HL-60 (cell line): ENCODE data around the gene AP5M1.
"Not testable (repeated sequence)": the region's sequence is repeated elsewhere in the genome, so short reads cannot be mapped to it uniquely, and the experiment has no call there.

Experiments
- DNase-seq, 2 experiments: peaks; one replicate each; pipeline ENCODE4 v3.0.0-alpha.2; 2010 to 2020; ENCODE audit warnings: low read depth in 1 of 2, low spot score in 1 of 2
- H3K27ac ChIP-seq: fragments of 250-450 bp; sonication (Bioruptor Pico); replicated peaks from 2 replicates; pipeline ENCODE4 v1.5.1; 2020; ENCODE audit warnings: mild to moderate bottlenecking, moderate library complexity
- H3K27me3 ChIP-seq: fragments of 250-450 bp; sonication (Bioruptor Pico); 2 replicates; pipeline ENCODE4 v1.5.1; 2021; ENCODE audit warnings: mild to moderate bottlenecking, moderate library complexity; ENCODE audit not compliant: insufficient read depth, poor library complexity, severe bottlenecking
- H3K4me3 ChIP-seq: replicated peaks from 2 replicates; pipeline ENCODE4 v1.5.1; 2011; ENCODE audit warnings: mild to moderate bottlenecking, control low read depth, low read length; ENCODE audit not compliant: insufficient read depth
- GABPA ChIP-seq: IDR thresholded peaks from 2 replicates; pipeline ENCODE4 v1.6.1; 2012; ENCODE audit warnings: low read depth
- POLR2AphosphoS5 ChIP-seq: IDR thresholded peaks from 2 replicates; pipeline ENCODE4 v1.6.1; 2012; ENCODE audit warnings: low read depth
- SPI1 ChIP-seq: IDR thresholded peaks from 2 replicates; pipeline ENCODE4 v1.6.1; 2012; ENCODE audit warnings: low read depth, mild to moderate bottlenecking, borderline replicate concordance
- TF ChIP-seq, protein P1 (sequence below): IDR thresholded peaks from 2 replicates; pipeline ENCODE4 v1.6.1; 2012; ENCODE audit warnings: low read depth; ENCODE audit not compliant: insufficient replicate concordance
- TF ChIP-seq, protein P2 (sequence below): IDR thresholded peaks from one replicate; pipeline ENCODE4 v1.5.1; 2011; ENCODE audit warnings: low read length, control low read depth, inconsistent platforms; ENCODE audit not compliant: insufficient read depth

Gene AP5M1

DNA sequence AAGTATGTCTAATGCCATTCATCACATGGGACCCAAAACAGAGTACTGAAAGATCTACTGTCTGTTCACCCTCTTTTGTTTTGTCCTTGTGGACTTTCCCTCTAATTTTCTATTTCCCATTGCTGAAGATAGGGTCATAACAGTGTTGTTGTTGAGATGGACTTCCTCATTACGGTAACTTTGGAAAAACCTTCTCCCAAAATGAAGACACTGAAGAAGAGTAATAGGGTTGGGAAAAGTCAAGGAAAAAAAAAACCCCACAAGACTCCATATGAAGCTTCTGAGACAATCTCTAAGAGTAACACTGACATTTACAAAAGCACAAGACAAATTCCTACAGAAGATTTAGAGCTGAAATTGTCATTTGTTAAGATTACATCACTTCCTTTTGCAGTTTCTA, 36.8 kb upstream of the AP5M1 start:
- no peaks in the 10 kb centered on the region for H3K27me3 ChIP-seq
- no peak overlapping the region for H3K27ac ChIP-seq
- TF ChIP-seq SPI1: peak; percentile 31; the same call in 1 of the 2 replicates
- TF ChIP-seq, protein P1, sequence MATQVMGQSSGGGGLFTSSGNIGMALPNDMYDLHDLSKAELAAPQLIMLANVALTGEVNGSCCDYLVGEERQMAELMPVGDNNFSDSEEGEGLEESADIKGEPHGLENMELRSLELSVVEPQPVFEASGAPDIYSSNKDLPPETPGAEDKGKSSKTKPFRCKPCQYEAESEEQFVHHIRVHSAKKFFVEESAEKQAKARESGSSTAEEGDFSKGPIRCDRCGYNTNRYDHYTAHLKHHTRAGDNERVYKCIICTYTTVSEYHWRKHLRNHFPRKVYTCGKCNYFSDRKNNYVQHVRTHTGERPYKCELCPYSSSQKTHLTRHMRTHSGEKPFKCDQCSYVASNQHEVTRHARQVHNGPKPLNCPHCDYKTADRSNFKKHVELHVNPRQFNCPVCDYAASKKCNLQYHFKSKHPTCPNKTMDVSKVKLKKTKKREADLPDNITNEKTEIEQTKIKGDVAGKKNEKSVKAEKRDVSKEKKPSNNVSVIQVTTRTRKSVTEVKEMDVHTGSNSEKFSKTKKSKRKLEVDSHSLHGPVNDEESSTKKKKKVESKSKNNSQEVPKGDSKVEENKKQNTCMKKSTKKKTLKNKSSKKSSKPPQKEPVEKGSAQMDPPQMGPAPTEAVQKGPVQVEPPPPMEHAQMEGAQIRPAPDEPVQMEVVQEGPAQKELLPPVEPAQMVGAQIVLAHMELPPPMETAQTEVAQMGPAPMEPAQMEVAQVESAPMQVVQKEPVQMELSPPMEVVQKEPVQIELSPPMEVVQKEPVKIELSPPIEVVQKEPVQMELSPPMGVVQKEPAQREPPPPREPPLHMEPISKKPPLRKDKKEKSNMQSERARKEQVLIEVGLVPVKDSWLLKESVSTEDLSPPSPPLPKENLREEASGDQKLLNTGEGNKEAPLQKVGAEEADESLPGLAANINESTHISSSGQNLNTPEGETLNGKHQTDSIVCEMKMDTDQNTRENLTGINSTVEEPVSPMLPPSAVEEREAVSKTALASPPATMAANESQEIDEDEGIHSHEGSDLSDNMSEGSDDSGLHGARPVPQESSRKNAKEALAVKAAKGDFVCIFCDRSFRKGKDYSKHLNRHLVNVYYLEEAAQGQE: no peak
- TF ChIP-seq GABPA: no peak
- TF ChIP-seq, protein P2, sequence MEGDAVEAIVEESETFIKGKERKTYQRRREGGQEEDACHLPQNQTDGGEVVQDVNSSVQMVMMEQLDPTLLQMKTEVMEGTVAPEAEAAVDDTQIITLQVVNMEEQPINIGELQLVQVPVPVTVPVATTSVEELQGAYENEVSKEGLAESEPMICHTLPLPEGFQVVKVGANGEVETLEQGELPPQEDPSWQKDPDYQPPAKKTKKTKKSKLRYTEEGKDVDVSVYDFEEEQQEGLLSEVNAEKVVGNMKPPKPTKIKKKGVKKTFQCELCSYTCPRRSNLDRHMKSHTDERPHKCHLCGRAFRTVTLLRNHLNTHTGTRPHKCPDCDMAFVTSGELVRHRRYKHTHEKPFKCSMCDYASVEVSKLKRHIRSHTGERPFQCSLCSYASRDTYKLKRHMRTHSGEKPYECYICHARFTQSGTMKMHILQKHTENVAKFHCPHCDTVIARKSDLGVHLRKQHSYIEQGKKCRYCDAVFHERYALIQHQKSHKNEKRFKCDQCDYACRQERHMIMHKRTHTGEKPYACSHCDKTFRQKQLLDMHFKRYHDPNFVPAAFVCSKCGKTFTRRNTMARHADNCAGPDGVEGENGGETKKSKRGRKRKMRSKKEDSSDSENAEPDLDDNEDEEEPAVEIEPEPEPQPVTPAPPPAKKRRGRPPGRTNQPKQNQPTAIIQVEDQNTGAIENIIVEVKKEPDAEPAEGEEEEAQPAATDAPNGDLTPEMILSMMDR: no peak
- H3K4me3 ChIP-seq: no peak overlapping the region
- no peak for DNase-seq

DNA sequence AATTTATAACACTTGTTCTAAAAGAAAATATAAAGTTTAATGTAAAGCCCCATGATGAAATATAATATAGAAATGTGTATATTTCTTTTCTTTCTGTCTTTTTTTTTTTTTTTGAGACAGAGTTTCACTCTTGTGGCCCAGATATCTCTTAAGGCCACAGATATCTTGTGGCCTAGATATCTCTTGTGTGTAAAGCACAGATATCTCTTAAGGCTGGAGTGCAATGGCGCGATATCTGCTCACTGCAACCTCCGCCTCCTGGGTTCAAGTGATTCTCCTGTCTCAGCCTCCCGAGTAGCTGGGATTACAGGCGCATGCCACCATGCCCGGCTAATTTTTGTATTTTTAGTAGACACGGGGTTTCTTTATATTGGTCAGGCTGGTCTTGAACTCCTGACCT, 28.7 kb upstream of the AP5M1 start:
- H3K4me3 ChIP-seq, H3K27ac ChIP-seq, DNase-seq, H3K27me3 ChIP-seq: not testable (repeated sequence)

DNA sequence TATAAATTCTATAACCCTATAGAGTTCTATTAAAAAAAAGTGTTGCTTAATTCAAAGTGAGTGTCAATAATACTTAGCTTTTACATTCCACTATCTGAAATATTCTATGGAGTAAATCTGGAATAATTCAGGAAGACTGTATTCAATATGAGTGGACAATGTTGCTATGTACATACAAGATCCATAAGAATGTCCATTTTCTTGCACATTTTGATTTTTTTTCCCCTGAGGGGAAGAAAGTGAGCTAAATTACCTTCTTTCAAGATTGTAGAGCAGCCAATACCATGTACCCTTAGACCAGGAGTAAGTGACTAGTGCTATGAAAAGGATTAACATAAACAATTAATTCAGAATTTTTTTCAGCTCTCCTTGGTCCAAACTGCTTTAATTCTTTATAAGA, 25.5 kb upstream of the AP5M1 start:
- Histone ChIP-seq H3K27ac (no peak overlapping the region), H3K27me3 (no peaks in the 10 kb centered on the region), H3K4me3 (no peak overlapping the region)
- TF ChIP-seq SPI1 (no peak), POLR2AphosphoS5 (no peak), GABPA (no peak)
- TF ChIP-seq, protein P2: no peak
- TF ChIP-seq, protein P1: no peak
- no peak for DNase-seq

DNA sequence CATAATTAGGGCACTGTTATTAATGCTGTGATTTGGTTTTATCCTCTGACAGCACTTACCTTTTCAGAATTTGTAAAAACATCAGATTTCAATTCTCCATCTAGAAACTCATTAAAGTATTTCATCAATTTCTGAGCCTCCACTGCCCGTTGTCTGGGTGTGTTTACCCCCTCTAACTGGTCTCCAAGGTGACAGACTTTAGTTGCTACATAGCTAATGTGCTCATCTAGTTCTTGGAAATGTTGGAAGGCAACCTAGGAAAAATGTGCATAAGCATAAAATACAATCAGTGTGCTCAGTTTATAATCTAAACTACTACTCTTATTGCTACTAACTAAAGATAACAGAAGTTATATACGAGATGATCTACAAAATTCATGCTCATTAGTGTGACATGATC, 24.7 kb upstream of the AP5M1 start:
- DNase-seq: no peak
- TF ChIP-seq, protein P2: no peak
- TF ChIP-seq, protein P1: no peak
- no peak for TF ChIP-seq SPI1
- no peak for TF ChIP-seq GABPA
- no peak for TF ChIP-seq POLR2AphosphoS5
- Histone ChIP-seq H3K27me3 (no peaks in the 10 kb centered on the region), H3K27ac (no peak overlapping the region), H3K4me3 (no peak overlapping the region)
